Measurements from ENCODE around the gene NFIC.

NFIC gene

GRCh38 chr19:3506384-3507340 lies 140.3 kb downstream of the NFIC start:
- peak; percentile 54 for TF ChIP-seq ZBTB7A (IDR thresholded peaks at IDR 0.05; ENCODE audit: low read depth)
- TF ChIP-seq MAX (IDR thresholded peaks at IDR 0.05), result peak; percentile 17; the same call in 1 of the 2 replicates
- no peak for TF ChIP-seq EP300 (IDR thresholded peaks at IDR 0.05; ENCODE audit: borderline replicate concordance)

DNA sequence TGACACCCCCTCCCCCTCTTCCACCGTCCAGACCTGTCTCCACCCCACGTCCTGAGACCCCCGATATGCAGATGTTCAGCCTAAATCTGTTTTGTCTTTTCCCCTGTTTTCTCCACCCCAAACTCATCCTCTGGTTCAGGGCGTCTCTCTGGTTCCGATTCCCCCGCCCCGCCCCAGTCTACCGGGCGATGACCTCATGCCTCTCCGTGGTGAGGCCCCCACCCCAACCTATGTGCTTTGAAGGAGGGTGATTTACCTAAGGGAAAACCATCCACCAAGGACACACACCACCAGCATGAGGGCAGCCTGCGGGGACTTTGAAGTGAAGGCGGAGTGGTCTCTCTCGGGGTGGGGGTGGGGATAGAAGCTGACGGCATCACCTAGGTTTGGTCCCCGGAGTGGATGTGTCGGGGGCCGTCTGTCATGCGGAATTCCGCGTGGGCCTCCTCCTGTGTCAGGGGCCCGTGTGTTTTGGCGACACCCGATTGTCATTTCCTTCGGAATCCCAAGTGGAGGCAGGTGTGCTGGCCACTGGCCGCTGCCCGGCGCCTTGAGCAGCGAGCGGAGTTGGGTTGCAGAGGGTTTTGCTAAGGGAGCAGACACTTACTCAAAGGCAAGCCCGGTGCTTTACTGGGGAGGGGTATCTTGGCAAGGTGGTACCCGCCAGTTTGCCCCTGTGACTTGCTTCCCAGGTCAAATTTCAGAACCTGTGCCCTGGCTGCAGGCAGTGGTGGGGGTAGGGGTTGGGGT lies 141.2 kb downstream of the NFIC start:
- no peak for TF ChIP-seq YY1 (IDR thresholded peaks at IDR 0.05; ENCODE audit: low read depth)
- TF ChIP-seq TAF1 (IDR thresholded peaks at IDR 0.05; ENCODE audit: low read depth), result no peak
- TF ChIP-seq FOXM1 (IDR thresholded peaks at IDR 0.05; ENCODE audit: borderline replicate concordance, low read depth), result no peak
- no peak for TF ChIP-seq TCF12 (IDR thresholded peaks at IDR 0.05; ENCODE audit: low read depth)
- TF ChIP-seq MAX (IDR thresholded peaks at IDR 0.05), result no peak
- no peak for TF ChIP-seq USF1 (IDR thresholded peaks at IDR 0.05)
- no peak for TF ChIP-seq CEBPB (IDR thresholded peaks at IDR 0.05)
- no peak for TF ChIP-seq REST (IDR thresholded peaks at IDR 0.05; ENCODE audit: low read depth)
- no peak for TF ChIP-seq ZBTB7A (IDR thresholded peaks at IDR 0.05; ENCODE audit: low read depth)
- no peak for TF ChIP-seq EP300 (IDR thresholded peaks at IDR 0.05; ENCODE audit: borderline replicate concordance)
- no peak for TF ChIP-seq NFIC (IDR thresholded peaks at IDR 0.05)
- TF ChIP-seq CREB1 (IDR thresholded peaks at IDR 0.05; ENCODE audit: low read depth), result no peak
- no peak for TF ChIP-seq TEAD4 (IDR thresholded peaks at IDR 0.05)
- no peak for TF ChIP-seq EGR1 (IDR thresholded peaks at IDR 0.05)
- no peak for TF ChIP-seq RAD21 (IDR thresholded peaks at IDR 0.05; ENCODE audit: low read depth)

DNA sequence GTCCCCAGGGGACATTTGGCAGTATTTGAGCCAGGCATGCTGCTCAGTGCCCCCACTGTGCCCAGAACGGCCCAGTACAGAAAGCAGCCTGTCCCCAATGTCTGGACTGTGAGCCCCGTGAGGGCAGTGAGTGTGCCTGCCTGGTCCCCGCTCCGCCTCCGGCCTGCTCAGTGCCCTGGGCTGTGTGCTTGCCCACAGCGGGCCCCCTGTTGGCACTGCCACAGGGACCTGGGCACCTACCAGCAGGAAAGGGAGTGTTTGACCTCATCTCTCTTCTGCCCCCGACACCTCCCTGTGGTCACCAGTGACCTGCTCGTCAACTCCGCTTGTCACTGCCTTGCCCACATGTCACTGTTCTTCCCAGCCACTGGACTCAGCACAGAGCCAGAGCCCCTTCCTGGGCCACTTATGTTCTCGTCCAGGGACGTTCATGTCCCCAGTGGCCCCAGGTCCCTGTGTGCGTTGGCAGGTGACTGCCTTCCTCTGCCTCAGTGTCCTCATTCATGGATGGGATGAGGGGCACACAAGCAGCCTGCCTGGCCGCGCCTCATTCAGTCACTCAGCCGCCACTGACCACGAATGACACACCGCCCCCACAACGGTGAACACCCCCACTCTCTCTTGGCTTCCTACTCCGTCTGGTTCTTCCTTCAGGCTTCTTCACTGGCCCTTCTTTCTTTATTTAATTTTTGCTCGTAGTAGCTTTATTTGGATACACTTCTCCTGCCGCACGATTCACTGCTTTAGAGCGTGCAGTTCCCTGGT lies 142.6 kb downstream of the NFIC start:
- TF ChIP-seq FOXM1 (IDR thresholded peaks at IDR 0.05; ENCODE audit: borderline replicate concordance, low read depth) (no peak), RAD21 (IDR thresholded peaks at IDR 0.05; ENCODE audit: low read depth) (no peak), TAF1 (IDR thresholded peaks at IDR 0.05; ENCODE audit: low read depth) (no peak), NFIC (IDR thresholded peaks at IDR 0.05) (no peak), YY1 (IDR thresholded peaks at IDR 0.05; ENCODE audit: low read depth) (no peak), CEBPB (IDR thresholded peaks at IDR 0.05) (no peak), EGR1 (IDR thresholded peaks at IDR 0.05) (no peak), EP300 (IDR thresholded peaks at IDR 0.05; ENCODE audit: borderline replicate concordance) (no peak), ZBTB7A (IDR thresholded peaks at IDR 0.05; ENCODE audit: low read depth) (no peak)

- TF ChIP-seq CEBPB (IDR thresholded peaks at IDR 0.05) (no peak), FOXM1 (IDR thresholded peaks at IDR 0.05; ENCODE audit: borderline replicate concordance, low read depth) (no peak), MAX (IDR thresholded peaks at IDR 0.05) (no peak), TAF1 (IDR thresholded peaks at IDR 0.05; ENCODE audit: low read depth) (no peak), TEAD4 (IDR thresholded peaks at IDR 0.05) (no peak), TCF12 (IDR thresholded peaks at IDR 0.05; ENCODE audit: low read depth) (no peak), CREB1 (IDR thresholded peaks at IDR 0.05; ENCODE audit: low read depth) (no peak), EP300 (IDR thresholded peaks at IDR 0.05; ENCODE audit: borderline replicate concordance) (no peak), RAD21 (IDR thresholded peaks at IDR 0.05; ENCODE audit: low read depth) (no peak), USF1 (IDR thresholded peaks at IDR 0.05) (no peak), NFIC (IDR thresholded peaks at IDR 0.05) (no peak), ZBTB7A (IDR thresholded peaks at IDR 0.05; ENCODE audit: low read depth) (no peak), YY1 (IDR thresholded peaks at IDR 0.05; ENCODE audit: low read depth) (no peak)
Observed at GRCh38 chr19:3509566-3509989, 143.2 kb downstream of the NFIC start.

DNA sequence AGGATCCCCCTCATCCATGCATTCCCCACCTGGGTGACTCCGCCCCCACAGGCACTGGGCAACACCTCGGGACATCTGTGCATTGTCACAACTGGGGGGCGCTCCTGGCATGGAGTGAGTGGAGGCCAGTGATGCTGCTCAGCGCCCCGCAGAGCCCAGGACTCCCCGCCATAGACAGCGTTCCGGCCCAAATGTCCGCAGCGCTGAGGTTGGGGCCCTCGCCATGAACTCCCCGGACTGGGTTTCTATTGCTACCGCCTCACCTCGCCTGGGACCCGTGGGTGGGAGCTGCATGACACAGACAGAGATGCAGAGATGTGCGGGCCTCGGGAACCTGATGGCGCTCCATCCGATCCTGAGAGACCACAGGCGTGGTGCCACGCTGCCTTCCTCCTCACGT lies 144.3 kb downstream of the NFIC start:
- no peak for TF ChIP-seq FOXM1 (IDR thresholded peaks at IDR 0.05; ENCODE audit: borderline replicate concordance, low read depth)
- no peak for TF ChIP-seq TCF12 (IDR thresholded peaks at IDR 0.05; ENCODE audit: low read depth)
- no peak for TF ChIP-seq YY1 (IDR thresholded peaks at IDR 0.05; ENCODE audit: low read depth)
- no peak for TF ChIP-seq CREB1 (IDR thresholded peaks at IDR 0.05; ENCODE audit: low read depth)
- no peak for TF ChIP-seq TAF1 (IDR thresholded peaks at IDR 0.05; ENCODE audit: low read depth)
- TF ChIP-seq NFIC (IDR thresholded peaks at IDR 0.05), result no peak
- TF ChIP-seq MAX (IDR thresholded peaks at IDR 0.05), result no peak
- no peak for TF ChIP-seq TEAD4 (IDR thresholded peaks at IDR 0.05)
- no peak for TF ChIP-seq EGR1 (IDR thresholded peaks at IDR 0.05)
- no peak for TF ChIP-seq ZBTB7A (IDR thresholded peaks at IDR 0.05; ENCODE audit: low read depth)
- no peak for TF ChIP-seq REST (IDR thresholded peaks at IDR 0.05; ENCODE audit: low read depth)
- no peak for TF ChIP-seq EP300 (IDR thresholded peaks at IDR 0.05; ENCODE audit: borderline replicate concordance)

All from Ishikawa (cell line).